Mucosa of stomach (tissue), 1 donor: Measurements from ENCODE around the gene KCNK13.

ENCODE experiments used
- H3K27me3 ChIP-seq: one replicate; pipeline ENCODE4 v1.7.0; 2013; ENCODE audit warnings: mild to moderate bottlenecking, low read length; ENCODE audit not compliant: control insufficient read depth, insufficient read depth
- H3K36me3 ChIP-seq: one replicate; pipeline ENCODE4 v1.7.0; 2013; ENCODE audit warnings: low read length; ENCODE audit not compliant: control insufficient read depth, insufficient read depth
- H3K4me1 ChIP-seq: one replicate; pipeline ENCODE4 v1.7.0; 2013; ENCODE audit warnings: mild to moderate bottlenecking, low read length; ENCODE audit not compliant: control insufficient read depth, insufficient read depth
- H3K4me3 ChIP-seq: one replicate; pipeline ENCODE4 v1.7.0; 2013; ENCODE audit warnings: low read length
- H3K9ac ChIP-seq: one replicate; pipeline ENCODE4 v1.7.0; 2013; ENCODE audit warnings: mild to moderate bottlenecking, low read length, moderate library complexity
- H3K9me3 ChIP-seq: one replicate; pipeline ENCODE4 v1.7.0; 2013; ENCODE audit warnings: mild to moderate bottlenecking, low read length, moderate library complexity; ENCODE audit not compliant: control insufficient read depth
- donor health status: Pancreatic carcinoma.

The KCNK13 gene

DNA sequence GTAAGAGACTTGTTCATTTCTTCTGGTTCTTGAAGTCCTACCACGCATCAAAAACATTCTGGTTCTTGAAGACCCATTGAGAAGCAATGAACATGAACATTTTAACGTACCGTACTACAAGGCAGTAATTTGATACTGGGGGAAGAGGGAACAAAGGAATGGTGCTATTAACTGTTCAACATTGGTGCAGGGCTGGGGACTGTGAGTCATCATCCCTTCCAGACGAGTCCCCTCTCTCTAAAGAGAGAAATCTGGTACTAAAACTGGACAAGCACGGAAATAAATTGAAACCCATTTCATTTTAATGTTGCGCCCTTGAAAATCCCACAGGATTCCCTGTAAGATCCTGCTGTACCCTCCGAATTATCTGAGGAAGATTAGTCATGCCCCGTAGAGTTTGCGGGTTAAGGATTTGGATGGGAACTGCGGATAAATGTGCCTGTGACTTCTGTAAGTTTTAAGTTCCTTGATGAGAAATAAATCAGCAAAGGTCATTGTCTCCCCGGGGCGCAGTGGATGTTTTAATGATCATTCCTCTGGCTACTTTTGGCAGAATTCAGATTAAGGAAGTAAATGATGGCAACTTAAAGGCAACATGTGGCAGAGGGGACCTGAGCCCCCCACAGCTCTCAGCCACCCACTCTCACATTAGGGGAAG is 78.6 kb downstream of the KCNK13 start:
- Histone ChIP-seq H3K36me3 (no peaks in the 10 kb centered on the region), H3K27me3 (no peaks in the 10 kb centered on the region), H3K4me3 (no peak overlapping the region)

DNA sequence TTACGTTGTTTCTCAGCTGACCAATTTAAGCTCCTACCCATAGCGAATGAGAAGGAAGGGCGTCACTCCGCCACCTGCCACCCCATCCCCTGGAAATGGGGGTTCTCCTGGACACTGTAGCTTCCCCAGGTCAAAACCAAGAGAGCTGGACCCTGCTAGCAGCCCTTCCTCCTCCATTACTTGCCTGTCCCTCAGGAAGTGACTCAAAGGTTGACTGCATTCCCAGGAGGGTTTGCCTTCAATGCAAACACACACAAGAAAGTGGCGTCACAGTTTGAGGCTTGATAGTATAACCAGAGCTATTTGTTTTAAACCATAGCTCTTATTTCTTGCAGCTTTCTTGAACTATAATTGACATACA is 79.1 kb downstream of the KCNK13 start:
- Histone ChIP-seq H3K9ac (no peak overlapping the region), H3K4me1 (no peaks in the 10 kb centered on the region), H3K27me3 (no peaks in the 10 kb centered on the region), H3K36me3 (no peaks in the 10 kb centered on the region), H3K4me3 (no peak overlapping the region), H3K9me3 (no peaks in the 10 kb centered on the region)

More for the DNA sequence above, 78.6 kb downstream of the KCNK13 start:
- H3K9me3 ChIP-seq = no peaks in the 10 kb centered on the region
- no peak overlapping the region for H3K9ac ChIP-seq
- no peaks in the 10 kb centered on the region for H3K4me1 ChIP-seq

DNA sequence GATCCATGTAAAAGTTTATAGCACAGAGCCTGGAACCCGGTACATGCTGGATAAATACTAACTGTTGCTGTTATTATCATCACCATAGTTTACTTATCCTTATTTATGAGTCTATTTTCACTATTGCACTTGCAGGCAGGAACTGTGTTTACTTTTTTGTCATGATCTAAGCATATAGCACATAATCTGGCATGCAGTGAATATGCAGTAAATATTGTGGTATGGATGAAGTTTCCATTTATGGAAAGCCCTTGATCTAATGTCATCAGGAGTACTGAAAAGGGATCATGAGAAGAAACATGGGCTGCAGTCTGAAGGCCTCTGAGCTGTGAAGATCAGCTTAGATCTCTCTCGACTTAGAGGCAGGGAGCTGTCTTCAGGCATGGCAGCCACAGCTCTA is 91.6 kb downstream of the KCNK13 start:
- Histone ChIP-seq H3K9ac (no peak overlapping the region), H3K4me3 (no peak overlapping the region), H3K4me1 (no peaks in the 10 kb centered on the region), H3K36me3 (no peaks in the 10 kb centered on the region), H3K27me3 (peaks cover 3% of the 10 kb centered on the region), H3K9me3 (no peaks in the 10 kb centered on the region)

DNA sequence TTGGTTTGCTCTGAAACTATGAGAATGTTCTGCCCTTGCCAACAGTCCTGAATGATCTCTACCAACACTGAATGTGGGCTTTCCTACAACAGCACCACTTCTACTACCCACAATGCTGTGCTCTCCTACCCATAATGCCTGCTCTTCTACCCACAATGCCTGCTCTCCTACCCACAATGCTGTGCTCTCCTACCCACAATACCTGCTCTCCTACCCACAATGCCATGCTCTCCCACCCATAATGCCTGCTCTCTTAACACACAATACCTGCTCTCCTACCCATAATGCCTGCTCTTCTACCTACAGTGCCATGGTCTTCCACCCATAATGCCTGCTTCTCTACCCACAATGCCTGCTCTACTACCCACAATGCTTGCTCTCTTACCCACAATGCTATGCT is 92.3 kb downstream of the KCNK13 start:
- H3K4me1 ChIP-seq = no peaks in the 10 kb centered on the region
- no peaks in the 10 kb centered on the region for H3K36me3 ChIP-seq
- H3K9ac ChIP-seq = no peak overlapping the region
- H3K4me3 ChIP-seq = no peak overlapping the region
- H3K27me3 ChIP-seq = peaks cover 3% of the 10 kb centered on the region
- no peaks in the 10 kb centered on the region for H3K9me3 ChIP-seq

DNA sequence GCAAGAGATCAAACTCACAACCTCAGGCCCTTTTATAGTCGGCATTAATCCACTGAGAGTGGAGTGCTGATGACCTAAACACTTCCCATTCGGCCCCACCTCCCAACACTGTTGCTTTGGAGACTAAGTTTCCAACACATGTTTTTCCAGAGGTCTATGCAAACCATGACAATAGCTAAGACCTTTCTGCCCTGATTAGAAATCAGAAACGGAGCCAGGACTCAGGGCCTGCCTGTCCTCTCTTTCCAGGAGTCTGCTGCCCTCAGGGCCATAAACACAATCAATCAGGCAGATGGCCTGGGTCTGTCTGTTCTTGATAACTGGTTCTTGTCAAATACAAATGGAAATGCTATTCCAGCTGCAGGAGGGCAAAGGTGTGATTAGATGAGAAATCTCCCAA is 97.4 kb downstream of the KCNK13 start:
- Histone ChIP-seq H3K9ac (no peak overlapping the region), H3K36me3 (no peaks in the 10 kb centered on the region)

DNA sequence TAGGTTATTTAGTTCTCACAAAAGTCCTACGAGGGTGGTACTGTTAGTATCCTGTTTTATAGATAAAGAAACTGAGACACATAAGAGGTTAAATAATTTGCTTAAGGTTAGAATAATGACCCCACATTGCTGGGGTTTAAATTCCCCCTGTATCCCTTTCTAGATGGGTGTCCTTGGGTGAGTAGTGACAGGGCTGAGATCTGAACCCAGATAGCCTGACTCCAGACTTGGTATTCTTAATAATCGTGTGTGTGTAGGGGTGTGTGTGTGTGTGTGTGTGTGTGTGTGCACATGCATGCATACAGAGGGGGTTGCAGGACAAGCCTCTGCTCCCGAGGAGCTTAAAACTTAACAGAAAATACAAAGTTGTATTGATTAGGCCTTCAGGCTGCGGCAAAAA is 97.9 kb downstream of the KCNK13 start:
- H3K4me1 ChIP-seq = no peaks in the 10 kb centered on the region
- no peak overlapping the region for H3K4me3 ChIP-seq
- H3K9me3 ChIP-seq = no peaks in the 10 kb centered on the region
- no peak overlapping the region for H3K9ac ChIP-seq
- H3K36me3 ChIP-seq = no peaks in the 10 kb centered on the region
- peaks cover 3% of the 10 kb centered on the region for H3K27me3 ChIP-seq

More for the DNA sequence above, 97.4 kb downstream of the KCNK13 start:
- Histone ChIP-seq H3K27me3 (peaks cover 3% of the 10 kb centered on the region), H3K4me1 (no peaks in the 10 kb centered on the region), H3K4me3 (no peak overlapping the region), H3K9me3 (no peaks in the 10 kb centered on the region)

DNA sequence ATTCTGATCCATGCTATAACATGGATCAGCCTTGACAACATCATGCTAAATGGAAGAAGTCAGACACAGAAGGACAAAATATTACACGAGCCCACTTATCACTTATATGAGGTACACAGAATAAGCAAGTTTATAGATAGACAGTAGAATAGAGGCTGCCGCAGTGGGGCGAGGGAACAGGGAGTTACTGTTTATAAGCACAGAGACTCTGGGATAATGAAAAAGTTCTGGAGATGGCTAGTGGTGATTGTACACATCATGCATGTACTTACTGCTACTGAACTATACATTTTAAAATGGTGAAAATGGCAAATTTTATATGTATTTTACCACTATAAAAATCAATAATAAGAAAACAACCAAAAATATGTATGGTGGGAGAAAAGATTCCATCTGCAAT is 99.3 kb downstream of the KCNK13 start:
- H3K9me3 ChIP-seq = no peaks in the 10 kb centered on the region
- H3K4me3 ChIP-seq = no peak overlapping the region
- no peaks in the 10 kb centered on the region for H3K4me1 ChIP-seq
- no peak overlapping the region for H3K9ac ChIP-seq
- H3K27me3 ChIP-seq = no peaks in the 10 kb centered on the region
- H3K36me3 ChIP-seq = no peaks in the 10 kb centered on the region

DNA sequence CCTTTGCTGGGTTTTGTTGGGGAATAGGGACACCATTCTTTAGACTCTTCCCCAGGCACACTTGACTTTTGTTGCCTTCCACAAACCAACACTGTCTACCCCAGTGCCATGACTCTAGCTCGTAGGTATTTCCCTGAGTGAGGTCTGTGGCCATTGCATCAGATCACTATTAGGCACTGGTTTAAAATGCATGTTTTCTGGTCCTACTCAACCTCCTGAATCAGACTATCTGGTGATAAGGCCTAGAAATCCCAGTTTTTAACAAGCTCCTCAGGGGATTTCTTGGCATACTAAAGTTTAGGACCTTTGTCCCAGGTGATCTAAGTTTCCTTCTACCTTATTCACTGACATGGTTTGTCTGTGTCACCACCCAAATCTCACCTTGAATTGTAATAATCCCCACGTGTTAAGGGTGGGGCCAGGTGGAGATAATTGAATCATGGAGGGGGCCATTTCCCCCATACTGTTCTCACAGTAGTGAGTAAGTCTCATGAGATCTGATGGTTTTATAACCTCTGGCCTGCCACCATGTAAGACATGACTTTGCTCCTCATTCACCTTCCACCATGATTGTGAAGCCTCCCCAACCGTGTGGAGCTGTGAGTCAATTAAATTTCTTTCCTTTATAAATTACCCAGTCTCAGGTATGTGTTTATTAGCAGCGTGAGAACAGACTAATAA is 106.8 kb downstream of the KCNK13 start:
- H3K27me3 ChIP-seq = no peaks in the 10 kb centered on the region
- no peak overlapping the region for H3K9ac ChIP-seq
- no peaks in the 10 kb centered on the region for H3K36me3 ChIP-seq
- H3K4me3 ChIP-seq = no peak overlapping the region
- no peaks in the 10 kb centered on the region for H3K9me3 ChIP-seq
- no peaks in the 10 kb centered on the region for H3K4me1 ChIP-seq

DNA sequence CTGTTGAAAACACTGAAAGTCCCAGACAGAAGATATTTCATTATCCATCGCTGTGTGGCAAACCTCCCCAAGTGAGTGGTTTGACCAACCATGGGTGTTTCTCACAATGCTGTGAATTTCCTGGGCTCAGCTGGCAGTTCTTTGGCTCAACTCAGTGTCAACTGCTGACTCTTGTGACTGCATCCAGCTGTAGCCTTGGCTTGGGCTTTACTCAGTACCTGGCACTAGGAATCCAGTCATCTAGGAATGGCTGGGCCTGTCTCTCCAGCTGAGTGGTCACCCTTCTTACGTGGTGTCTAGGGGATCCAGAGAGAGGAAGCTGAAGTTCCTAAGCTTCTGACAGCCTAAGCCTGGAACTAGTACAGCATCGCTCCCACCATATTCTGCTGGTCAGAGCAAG is 113.8 kb downstream of the KCNK13 start:
- Histone ChIP-seq H3K9ac (no peak overlapping the region), H3K36me3 (no peaks in the 10 kb centered on the region), H3K4me1 (no peaks in the 10 kb centered on the region), H3K9me3 (no peaks in the 10 kb centered on the region), H3K27me3 (no peaks in the 10 kb centered on the region), H3K4me3 (no peak overlapping the region)

DNA sequence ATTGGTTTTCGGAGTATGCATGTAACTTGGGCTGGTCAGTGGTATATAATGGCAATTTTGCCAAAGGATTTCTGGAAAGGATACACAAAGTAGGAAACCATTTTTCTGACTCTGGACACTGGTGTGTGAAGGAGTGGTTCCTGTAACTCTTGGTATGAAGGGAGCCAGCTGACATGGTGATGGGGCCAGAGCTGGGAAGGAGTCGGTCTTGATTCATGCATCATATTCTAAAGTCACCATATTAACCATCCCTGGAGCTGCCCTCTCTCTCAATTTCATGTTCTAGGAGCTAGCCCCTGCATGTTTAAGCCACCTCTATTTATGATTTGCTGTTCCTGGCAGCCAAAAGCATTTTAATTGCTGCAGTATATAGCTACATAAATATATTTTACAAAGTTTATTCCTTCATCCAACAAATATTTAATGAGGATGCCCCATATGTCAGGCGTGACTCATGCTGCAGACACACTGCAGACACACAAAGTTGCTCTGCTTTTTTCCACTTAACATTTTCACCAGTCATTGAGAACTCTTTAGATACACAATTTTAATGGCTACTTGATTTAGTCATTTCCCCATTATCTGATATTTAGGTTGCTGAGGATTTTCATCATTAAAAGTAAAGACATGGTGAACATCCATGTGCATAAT is 115.9 kb downstream of the KCNK13 start:
- no peaks in the 10 kb centered on the region for H3K9me3 ChIP-seq
- no peaks in the 10 kb centered on the region for H3K4me1 ChIP-seq
- no peaks in the 10 kb centered on the region for H3K27me3 ChIP-seq
- no peak overlapping the region for H3K9ac ChIP-seq
- no peaks in the 10 kb centered on the region for H3K36me3 ChIP-seq
- no peak overlapping the region for H3K4me3 ChIP-seq

DNA sequence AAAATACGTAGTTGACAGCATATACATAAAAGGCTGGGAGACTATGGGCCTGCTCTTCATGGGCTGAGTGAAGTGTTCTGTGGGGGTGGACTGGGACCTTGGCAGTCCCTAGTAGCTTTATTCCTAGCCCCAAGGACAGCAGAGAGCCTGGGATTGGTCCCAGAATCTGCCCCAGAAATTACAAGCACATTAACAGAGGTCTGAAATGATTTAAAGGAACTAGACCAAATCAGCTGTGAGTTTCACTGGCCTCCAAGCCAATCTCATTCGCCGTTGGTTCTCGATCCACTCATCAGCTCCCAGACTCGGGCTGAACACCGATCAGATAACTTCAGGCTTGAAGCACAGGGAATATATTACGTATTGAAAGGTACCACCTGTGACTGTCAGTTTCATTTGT is 117.6 kb downstream of the KCNK13 start:
- no peaks in the 10 kb centered on the region for H3K27me3 ChIP-seq
- H3K9ac ChIP-seq = no peak overlapping the region
- no peak overlapping the region for H3K4me3 ChIP-seq
- no peaks in the 10 kb centered on the region for H3K4me1 ChIP-seq
- H3K36me3 ChIP-seq = no peaks in the 10 kb centered on the region
- no peaks in the 10 kb centered on the region for H3K9me3 ChIP-seq
